Fibroblast of skin of back (primary cell): ENCODE data around the gene HOXC5.
"Not testable (repeated sequence)": the region's sequence is repeated elsewhere in the genome, so short reads cannot be mapped to it uniquely, and the experiment has no call there.

Experiments used
- DNase-seq: peaks from one replicate; pipeline ENCODE4 v3.0.0-alpha.2; 2013

The HOXC5 gene

GRCh38 chr12:54033980-54034784 lies 1.3 kb downstream of the HOXC5 start:
- no peak for DNase-seq

- DNase-seq = no peak
Measured at GRCh38 chr12:54034785-54035310, 2.0 kb downstream of the HOXC5 start.

- no peak for DNase-seq
Measured at GRCh38 chr12:54035568-54036264, 2.9 kb downstream of the HOXC5 start.

GRCh38 chr12:54036620-54037359 lies 3.9 kb downstream of the HOXC5 start:
- no peak for DNase-seq

- no peak for DNase-seq
Measured at GRCh38 chr12:54037360-54038283, 4.8 kb downstream of the HOXC5 start.

GRCh38 chr12:54038284-54038870 lies 5.5 kb downstream of the HOXC5 start:
- DNase-seq = no peak

- no peak for DNase-seq
Measured at GRCh38 chr12:54038871-54039414, 6.1 kb downstream of the HOXC5 start.

GRCh38 chr12:54039417-54040147 lies 6.7 kb downstream of the HOXC5 start:
- DNase-seq = no peak

- no peak for DNase-seq
Measured at GRCh38 chr12:54040148-54040494, 7.3 kb downstream of the HOXC5 start.

GRCh38 chr12:54040648-54041047 lies 7.8 kb downstream of the HOXC5 start:
- no peak for DNase-seq

- DNase-seq = no peak
Measured at GRCh38 chr12:54041097-54041690, 8.3 kb downstream of the HOXC5 start.

GRCh38 chr12:54042033-54042432 lies 9.2 kb downstream of the HOXC5 start:
- not testable (repeated sequence) for DNase-seq

GRCh38 chr12:54042970-54043853 lies 10.4 kb downstream of the HOXC5 start:
- no peak for DNase-seq

GRCh38 chr12:54044425-54045103 lies 11.7 kb downstream of the HOXC5 start:
- no peak for DNase-seq

- DNase-seq = no peak
Measured at GRCh38 chr12:54045401-54045800, 12.6 kb downstream of the HOXC5 start.

GRCh38 chr12:54045868-54046521 lies 13.1 kb downstream of the HOXC5 start:
- DNase-seq = no peak

- no peak for DNase-seq
Measured at GRCh38 chr12:54046809-54047159, 13.9 kb downstream of the HOXC5 start.
